ENCODE data around the gene GPRC5B. TPM values are rescaled to one million over a fixed set of nuclear protein-coding genes. Genes with fewer than 3 reads are reported as not detected.
A peak's percentile ranks its signal among the peaks of the same experiment; 100 is the strongest.

The GPRC5B gene
- total RNA-seq, result under 0.01 TPM

- DNase-seq (ENCODE audit: low read depth in 2 of 3, low spot score in 2 of 3), result peak; percentile 36 to 39 (median 37)
Observed at GRCh38 chr16:19884611-19885450, at the start of gene GPRC5B. GPRC5B (minus strand) TSS chr16:19884848; CDS start chr16:19872845, 12,003 bp downstream.

- DNase-seq (ENCODE audit: low read depth in 2 of 3, low spot score in 2 of 3), result no peak
Observed at GRCh38 chr16:19933740-19934139, 49.1 kb upstream of the GPRC5B start.

- DNase-seq (ENCODE audit: low read depth in 2 of 3, low spot score in 2 of 3), result no peak
Observed at GRCh38 chr16:19929062-19929511, 44.4 kb upstream of the GPRC5B start.

GRCh38 chr16:19928432-19928831 lies 43.8 kb upstream of the GPRC5B start:
- DNase-seq (ENCODE audit: low read depth in 2 of 3, low spot score in 2 of 3), result no peak

GRCh38 chr16:19926449-19927390 lies 42.1 kb upstream of the GPRC5B start:
- no peak for DNase-seq (ENCODE audit: low read depth in 2 of 3, low spot score in 2 of 3)

GRCh38 chr16:19923396-19923795 lies 38.7 kb upstream of the GPRC5B start:
- no peak for DNase-seq (ENCODE audit: low read depth in 2 of 3, low spot score in 2 of 3)

GRCh38 chr16:19919142-19919541 lies 34.5 kb upstream of the GPRC5B start:
- DNase-seq (ENCODE audit: low read depth in 2 of 3, low spot score in 2 of 3), result no peak

- no peak for DNase-seq (ENCODE audit: low read depth in 2 of 3, low spot score in 2 of 3)
Observed at GRCh38 chr16:19916064-19916463, 31.4 kb upstream of the GPRC5B start.

- DNase-seq (ENCODE audit: low read depth in 2 of 3, low spot score in 2 of 3), result no peak
Observed at GRCh38 chr16:19914877-19915276, 30.2 kb upstream of the GPRC5B start.

- DNase-seq (ENCODE audit: low read depth in 2 of 3, low spot score in 2 of 3), result no peak
Observed at GRCh38 chr16:19913340-19913645, 28.6 kb upstream of the GPRC5B start.

GRCh38 chr16:19912455-19913339 lies 28.0 kb upstream of the GPRC5B start:
- no peak for DNase-seq (ENCODE audit: low read depth in 2 of 3, low spot score in 2 of 3)

- no peak for DNase-seq (ENCODE audit: low read depth in 2 of 3, low spot score in 2 of 3)
Observed at GRCh38 chr16:19911747-19912454, 27.3 kb upstream of the GPRC5B start.

GRCh38 chr16:19911204-19911603 lies 26.6 kb upstream of the GPRC5B start:
- no peak for DNase-seq (ENCODE audit: low read depth in 2 of 3, low spot score in 2 of 3)

GRCh38 chr16:19909750-19910322 lies 25.2 kb upstream of the GPRC5B start:
- no peak for DNase-seq (ENCODE audit: low read depth in 2 of 3, low spot score in 2 of 3)

- no peak for DNase-seq (ENCODE audit: low read depth in 2 of 3, low spot score in 2 of 3)
Observed at GRCh38 chr16:19908921-19909320, 24.3 kb upstream of the GPRC5B start.

GRCh38 chr16:19907161-19907992 lies 22.7 kb upstream of the GPRC5B start:
- peak; percentile 49 to 83 (median 64) for DNase-seq (ENCODE audit: low read depth in 2 of 3, low spot score in 2 of 3)

- no peak for DNase-seq (ENCODE audit: low read depth in 2 of 3, low spot score in 2 of 3)
Observed at GRCh38 chr16:19901164-19901563, 16.5 kb upstream of the GPRC5B start.

GRCh38 chr16:19899605-19899955 lies 14.9 kb upstream of the GPRC5B start:
- DNase-seq (ENCODE audit: low read depth in 2 of 3, low spot score in 2 of 3), result no peak
